ENCODE measurements around the gene REELD1. TPM values are rescaled to one million over a fixed set of nuclear protein-coding genes. Genes with fewer than 3 reads are reported as not detected.

Gene REELD1
- total and polyA plus RNA-seq, 10 of the 15 experiments (the other 5 are each of a cell fraction or from before 2014, with no cell fraction given): 0.11 to 3.9 (median 0.62) TPM

- TF ChIP-seq CHD4 (IDR thresholded peaks at IDR 0.05) (no peak), MTA3 (IDR thresholded peaks at IDR 0.05; ENCODE audit: borderline replicate concordance, low read length) (no peak), E4F1 (IDR thresholded peaks at IDR 0.05; ENCODE audit: borderline replicate concordance, partially characterized antibody) (no peak)
Measured at GRCh38 chr4:146207410-146207809, 6.9 kb upstream of the REELD1 start (continued).

- in situ Hi-C loops (cut with MboI): no loop called here
- Histone ChIP-seq H4K20me1 (ENCODE audit: control insufficient read depth, insufficient read depth) (no peaks in the 10 kb centered on the region), H3K9ac (ENCODE audit: control insufficient read depth, insufficient read depth, low read length) (no peak overlapping the region), H3K9me3 (replicated peaks; ENCODE audit: control insufficient read depth, insufficient read depth, low read length) (no peaks in the 10 kb centered on the region), H3K36me3 (ENCODE audit: control insufficient read depth in 2 of 2, insufficient read depth in 2 of 2, low read length in 1 of 2) (no peaks in the 10 kb centered on the region), H3K4me2 (ENCODE audit: control insufficient read depth, insufficient read depth) (no peak overlapping the region), H3K4me3 (no peak overlapping the region), H3K27me3 (replicated peaks in 1 of 2; ENCODE audit: control insufficient read depth in 2 of 2, insufficient read depth in 2 of 2, low read length in 1 of 2) (no peaks in the 10 kb centered on the region), H3K79me2 (ENCODE audit: control insufficient read depth, insufficient read depth, low read length) (no peaks in the 10 kb centered on the region), H3K27ac (ENCODE audit: control insufficient read depth, insufficient read depth) (no peak overlapping the region), H3K4me1 (ENCODE audit: control insufficient read depth, insufficient read depth, low read length) (no peaks in the 10 kb centered on the region), H2AFZ (ENCODE audit: control insufficient read depth, low read depth, low read length) (no peak overlapping the region)
- RAD21 ChIA-PET (ENCODE audit: unreplicated experiment): no interaction called here
- BruUV-seq (replicated peaks): no TSS peak
- DNase-seq (ENCODE audit: low read depth, low spot score) (no peak), ATAC-seq (no peak), FAIRE-seq (no peak)
- TF ChIP-seq CBX3 (IDR thresholded peaks at IDR 0.05; ENCODE audit: borderline replicate concordance, low read depth) (no peak), IRF4 (IDR thresholded peaks at IDR 0.05; ENCODE audit: low read depth, low read length) (no peak), LARP7 (IDR thresholded peaks at IDR 0.05) (no peak), EGR1 (IDR thresholded peaks at IDR 0.05; ENCODE audit: borderline replicate concordance in 1 of 2, low read depth in 2 of 2, low read length in 2 of 2) (no peak)
- intact Hi-C loops (cut with micrococcal nuclease; ENCODE audit: unreplicated experiment): no loop called here
- WGBS (ENCODE audit: insufficient coverage, insufficient replicate concordance, low lambda C conversion rate, missing lambda C conversion rate): 54% methylated on average over 2 of the region's 2 CpGs
- POLR2A ChIA-PET: no interaction called here
- CTCF ChIA-PET: no interaction called here
- SMC1A ChIA-PET (ENCODE audit: uncharacterized antibody, unreplicated experiment): no interaction called here
Measured at GRCh38 chr4:146210890-146211289, 3.4 kb upstream of the REELD1 start.
